Testis (tissue), 3 donors: Measurements from ENCODE around the gene AP1M2. TPM values are rescaled to one million over a fixed set of nuclear protein-coding genes. Genes with fewer than 3 reads are reported as not detected.

Experiments used
- DNase-seq: peaks from one replicate; pipeline ENCODE4 v3.0.0-alpha.2; 2019
- H3K27ac ChIP-seq, 2 donors: fragments of 200-600 bp; sonication (generic); one replicate each; pipeline ENCODE4 v1.5.1; 2019
- H3K27me3 ChIP-seq: fragments of 200-600 bp; sonication (generic); one replicate; pipeline ENCODE4 v1.5.1; 2019
- H3K36me3 ChIP-seq: fragments of 200-600 bp; sonication (generic); one replicate; pipeline ENCODE4 v1.5.1; 2017; ENCODE audit warnings: low read depth; ENCODE audit errors: missing control alignments
- H3K4me1 ChIP-seq: fragments of 200-600 bp; sonication (generic); one replicate; pipeline ENCODE4 v1.5.1; 2019
- H3K4me3 ChIP-seq, 2 donors: fragments of 200-600 bp; sonication (generic); one replicate each; pipeline ENCODE4 v1.5.1; 2017 to 2019
- H3K9me3 ChIP-seq: fragments of 200-600 bp; sonication (generic); one replicate; pipeline ENCODE4 v1.5.1; 2017
- POLR2A ChIP-seq: fragments of 450-650 bp; IDR thresholded peaks from one replicate; pipeline ENCODE4 v1.6.1; 2017; ENCODE audit warnings: antibody characterized with exemption, mild to moderate bottlenecking, moderate library complexity
- WGBS, 2 donors: methylation state at CpG; one replicate each; pipeline ENCODE4 v1.1.5; 2018; 5-methylcytosine and 5-hydroxymethylcytosine counted together
- intact Hi-C: fragments of 100-400 bp; cut with DNase I; formaldehyde crosslinking; loops from one replicate; pipeline ENCODE4 v1.15.1; 2023; ENCODE audit warnings: low total_unique reads
- polyA plus RNA-seq: library from polyadenylated mRNA; stranded (reverse); fragments of 350-450 nt; fragmentation: Illumina TruSeq; extraction: RNeasy Lipid Tissue Mini Kit (QIAGEN cat#74804); gene quantifications from one replicate; pipeline ENCODE4 v1.2.3, GENCODE V29; 2014; ENCODE audit warnings: low read depth, low replicate concordance; ENCODE audit not compliant: insufficient read depth
- total RNA-seq, 2 donors: library from RNA; depleted of rRNA; stranded (reverse); fragments of >200 nt; gene quantifications; one replicate each; pipeline ENCODE4 v1.2.3, GENCODE V29; 2016
- TF ChIP-seq, protein P1 (sequence below), 3 experiments: fragments of 450-650 bp in 2 of 3; fragments of 200-600 bp in 1 of 3; sonication (generic) in 1 of 3; IDR thresholded peaks; one replicate each; pipeline ENCODE4 v1.5.1; 2016 to 2019; ENCODE audit warnings: antibody characterized with exemption in 3 of 3, mild to moderate bottlenecking in 2 of 3, moderate library complexity in 1 of 3

The AP1M2 gene
- total and polyA plus RNA-seq, 3 donors from 2014 or later, result 6.9 to 23.3 (median 7.7) TPM

DNA sequence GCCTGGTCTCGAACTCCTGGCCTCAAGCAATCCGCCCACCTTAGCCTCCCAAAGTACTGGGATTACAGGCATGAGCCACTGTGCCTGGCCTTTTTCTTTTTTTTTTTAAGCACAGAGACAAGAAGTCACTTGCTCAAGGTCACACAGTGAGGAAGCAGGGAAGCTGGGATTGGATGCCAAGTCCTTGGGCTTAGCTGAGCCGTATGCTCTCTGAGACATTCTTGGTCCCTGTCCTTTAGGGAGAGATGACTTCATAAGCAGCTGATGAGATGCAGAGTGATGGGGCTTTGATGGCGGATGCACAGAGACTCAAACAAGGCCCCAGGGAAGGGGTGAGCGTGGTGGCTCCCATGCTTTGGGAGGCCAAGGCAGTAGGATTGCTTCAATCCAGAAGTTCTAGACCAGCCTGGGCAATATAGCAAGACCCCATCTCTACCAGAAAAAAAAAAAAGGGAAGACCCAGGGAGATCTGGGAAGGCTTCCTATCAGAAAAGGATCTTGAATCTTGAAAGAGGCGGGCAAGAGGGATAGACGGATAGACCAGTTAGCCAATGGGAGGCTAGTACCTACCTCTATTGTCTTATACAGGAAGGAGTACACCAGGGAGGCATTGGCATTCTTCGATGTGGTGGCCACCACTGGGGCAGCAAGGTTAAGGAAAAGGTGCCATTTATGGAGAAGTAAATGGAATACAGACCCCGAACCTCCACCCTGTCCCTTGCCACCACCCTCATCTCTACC lies 3.9 kb downstream of the AP1M2 start:
- Histone ChIP-seq H3K4me3 (no peak overlapping the region), H3K4me1 (peaks cover 4% of the 10 kb centered on the region), H3K27ac (no peak overlapping the region), H3K36me3 (no peaks in the 10 kb centered on the region), H3K9me3 (no peaks in the 10 kb centered on the region), H3K27me3 (no peaks in the 10 kb centered on the region)
- TF ChIP-seq, protein P1, sequence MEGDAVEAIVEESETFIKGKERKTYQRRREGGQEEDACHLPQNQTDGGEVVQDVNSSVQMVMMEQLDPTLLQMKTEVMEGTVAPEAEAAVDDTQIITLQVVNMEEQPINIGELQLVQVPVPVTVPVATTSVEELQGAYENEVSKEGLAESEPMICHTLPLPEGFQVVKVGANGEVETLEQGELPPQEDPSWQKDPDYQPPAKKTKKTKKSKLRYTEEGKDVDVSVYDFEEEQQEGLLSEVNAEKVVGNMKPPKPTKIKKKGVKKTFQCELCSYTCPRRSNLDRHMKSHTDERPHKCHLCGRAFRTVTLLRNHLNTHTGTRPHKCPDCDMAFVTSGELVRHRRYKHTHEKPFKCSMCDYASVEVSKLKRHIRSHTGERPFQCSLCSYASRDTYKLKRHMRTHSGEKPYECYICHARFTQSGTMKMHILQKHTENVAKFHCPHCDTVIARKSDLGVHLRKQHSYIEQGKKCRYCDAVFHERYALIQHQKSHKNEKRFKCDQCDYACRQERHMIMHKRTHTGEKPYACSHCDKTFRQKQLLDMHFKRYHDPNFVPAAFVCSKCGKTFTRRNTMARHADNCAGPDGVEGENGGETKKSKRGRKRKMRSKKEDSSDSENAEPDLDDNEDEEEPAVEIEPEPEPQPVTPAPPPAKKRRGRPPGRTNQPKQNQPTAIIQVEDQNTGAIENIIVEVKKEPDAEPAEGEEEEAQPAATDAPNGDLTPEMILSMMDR (IDR thresholded peaks at IDR 0.05), result no peak
- TF ChIP-seq POLR2A, result no peak
- 76 to 80% methylated on average over 7 to 9 of the region's 9 CpGs for WGBS, 2 donors
- intact Hi-C loops, result no loop called here
- DNase-seq, result peak; percentile 63

DNA sequence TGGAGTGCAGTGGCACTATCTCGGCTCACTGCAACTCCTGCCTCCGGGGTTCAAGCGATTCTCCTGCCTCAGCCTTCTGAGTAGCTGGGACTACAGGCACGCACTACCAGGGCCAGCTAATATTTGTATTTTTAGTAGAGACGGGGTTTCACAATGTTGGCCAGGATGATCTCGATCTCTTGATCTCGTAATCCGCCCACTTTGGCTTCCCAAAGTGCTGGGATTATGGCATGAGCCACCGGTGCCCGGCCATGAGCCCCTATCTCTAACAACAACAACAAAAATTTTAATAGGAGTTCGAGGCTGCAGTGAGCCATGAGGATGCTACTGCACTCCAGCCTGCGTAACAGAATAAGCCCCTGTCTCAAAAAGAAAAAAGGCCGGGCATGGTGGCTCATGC lies 5.0 kb downstream of the AP1M2 start:
- Histone ChIP-seq H3K4me1 (peaks cover 2% of the 10 kb centered on the region), H3K9me3 (no peaks in the 10 kb centered on the region), H3K36me3 (no peaks in the 10 kb centered on the region), H3K4me3 (no peak overlapping the region), H3K27ac (no peak overlapping the region), H3K27me3 (no peaks in the 10 kb centered on the region)
- TF ChIP-seq, protein P1 (IDR thresholded peaks at IDR 0.05), result no peak
- no peak for TF ChIP-seq POLR2A
- no peak for DNase-seq
- 88 to 96% methylated on average over 13 of the region's 13 CpGs for WGBS, 2 donors
- intact Hi-C loops, result no loop called here

DNA sequence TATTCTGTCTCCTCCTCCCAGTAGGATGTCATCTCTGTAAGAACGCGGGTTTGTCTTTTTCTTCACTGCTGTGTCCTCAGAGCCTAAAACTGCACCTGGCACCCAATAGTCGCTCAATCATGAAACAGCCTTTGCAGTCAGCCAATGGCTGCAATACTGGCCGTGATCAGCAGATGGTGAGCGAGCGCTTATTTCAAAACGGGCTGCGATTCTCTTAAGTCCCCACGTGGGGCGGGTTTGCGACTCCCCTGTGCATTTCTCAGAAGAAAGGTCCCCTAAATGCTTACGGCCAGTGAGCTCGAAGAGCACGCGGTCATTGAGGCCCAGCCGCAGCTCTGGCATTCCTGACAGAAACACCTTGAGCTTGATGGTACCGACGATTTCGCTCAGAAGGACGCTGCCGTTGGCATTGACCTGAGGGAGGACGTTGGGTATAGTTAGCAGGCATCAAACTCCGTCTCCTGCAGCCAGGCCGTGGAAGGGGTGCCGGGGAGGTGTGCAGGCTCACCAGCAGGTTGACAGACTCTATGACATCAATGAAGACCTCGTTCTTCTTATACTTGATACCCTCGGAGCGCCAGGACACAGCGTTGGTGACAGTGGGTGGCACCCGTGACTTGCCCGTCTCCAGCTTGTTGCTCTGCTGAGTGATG lies 6.0 kb downstream of the AP1M2 start:
- Histone ChIP-seq H3K36me3 (no peaks in the 10 kb centered on the region), H3K4me3 (no peak overlapping the region), H3K9me3 (no peaks in the 10 kb centered on the region), H3K27me3 (no peaks in the 10 kb centered on the region), H3K4me1 (no peaks in the 10 kb centered on the region), H3K27ac (no peak overlapping the region)
- intact Hi-C loops, result no loop called here
- peak; percentile 96 for DNase-seq
- TF ChIP-seq, protein P1 (IDR thresholded peaks at IDR 0.05), result peak; percentile 92 to 98 (median 96)
- no peak for TF ChIP-seq POLR2A
- 44 to 55% methylated on average over 30 to 31 of the region's 31 CpGs for WGBS, 2 donors

DNA sequence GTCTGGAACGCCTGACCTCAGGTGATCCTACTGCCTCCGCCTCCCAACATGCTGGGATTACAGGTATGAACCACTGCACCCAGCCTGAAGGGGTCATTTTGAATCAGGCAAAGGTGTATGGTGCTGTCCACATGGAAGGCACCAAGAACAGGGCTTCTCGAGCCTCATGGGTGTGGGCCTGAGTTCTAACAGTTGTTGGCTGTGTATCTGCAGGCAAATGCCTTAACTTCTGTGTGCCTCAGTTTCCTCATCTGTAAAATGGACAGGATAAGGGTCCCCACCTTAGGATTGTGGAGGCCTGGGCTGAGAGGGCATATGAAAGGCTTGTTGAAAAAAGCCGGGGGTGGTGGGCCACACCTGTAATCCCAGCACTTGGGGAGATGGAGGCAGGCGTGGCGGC lies 9.2 kb downstream of the AP1M2 start:
- no peak for DNase-seq
- TF ChIP-seq, protein P1 (IDR thresholded peaks at IDR 0.05), result no peak
- no peak for TF ChIP-seq POLR2A
- H3K9me3 ChIP-seq, result no peaks in the 10 kb centered on the region
- H3K27ac ChIP-seq, result no peak overlapping the region
- H3K4me1 ChIP-seq, result no peaks in the 10 kb centered on the region
- no peaks in the 10 kb centered on the region for H3K36me3 ChIP-seq
- WGBS, 2 donors, result 98% methylated on average over 6 of the region's 6 CpGs; no CpG with 5 or more reads in 1 of the 2 donors
- H3K27me3 ChIP-seq, result no peaks in the 10 kb centered on the region
- intact Hi-C loops, result loop anchor here (5.0 to 10.0 kb wide), 2 partner anchors 64 to 103 kb away; no protein-coding TSS in a partner anchor
- no peak overlapping the region for H3K4me3 ChIP-seq
